ENCODE data around the gene AGFG1.

Gene AGFG1

GRCh38 chr2:227462462-227462951 is 9.4 kb upstream of the AGFG1 start:
- no peak for DNase-seq

GRCh38 chr2:227462972-227463931 is 8.7 kb upstream of the AGFG1 start:
- DNase-seq: no peak

DNA sequence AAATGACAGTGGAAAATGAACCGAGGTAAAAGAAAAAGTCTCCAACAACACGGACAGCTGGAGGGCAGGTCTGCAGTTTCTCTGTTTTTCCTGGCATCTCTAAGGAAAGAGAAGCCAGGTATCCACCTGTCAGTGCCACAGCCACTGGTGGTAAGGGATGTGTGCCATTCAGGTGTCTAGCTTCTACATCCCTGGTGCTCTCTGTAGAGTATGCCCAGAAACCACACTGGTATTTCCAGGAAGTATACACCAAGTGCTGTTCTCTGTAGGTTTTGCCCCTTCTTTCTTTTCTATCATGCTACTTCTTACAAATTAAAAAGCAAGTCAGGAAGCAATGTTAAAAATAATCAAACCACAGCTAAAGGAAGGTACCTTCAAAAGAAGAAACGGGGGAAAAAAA is 7.6 kb upstream of the AGFG1 start:
- peak; percentile 43 to 76 for DNase-seq

DNA sequence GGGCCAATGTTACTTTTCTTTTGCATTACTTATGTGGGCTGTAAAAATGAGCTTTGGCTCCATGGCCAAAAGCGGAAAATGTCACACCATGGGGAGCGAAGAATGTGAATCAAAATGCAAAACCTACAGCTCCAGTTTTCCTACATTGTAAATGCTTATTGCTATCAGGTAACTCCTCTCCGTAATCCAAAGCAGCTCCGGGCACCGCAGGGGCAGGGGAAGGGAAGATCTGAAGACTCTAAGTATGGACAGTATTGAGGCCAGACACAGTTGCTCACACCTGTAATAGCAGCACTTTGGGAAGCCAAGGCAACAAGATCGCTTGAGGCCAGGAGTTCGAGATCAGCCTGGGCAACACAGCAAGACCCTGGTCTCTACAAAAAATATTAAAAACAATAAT is 7.1 kb upstream of the AGFG1 start:
- DNase-seq: no peak

DNA sequence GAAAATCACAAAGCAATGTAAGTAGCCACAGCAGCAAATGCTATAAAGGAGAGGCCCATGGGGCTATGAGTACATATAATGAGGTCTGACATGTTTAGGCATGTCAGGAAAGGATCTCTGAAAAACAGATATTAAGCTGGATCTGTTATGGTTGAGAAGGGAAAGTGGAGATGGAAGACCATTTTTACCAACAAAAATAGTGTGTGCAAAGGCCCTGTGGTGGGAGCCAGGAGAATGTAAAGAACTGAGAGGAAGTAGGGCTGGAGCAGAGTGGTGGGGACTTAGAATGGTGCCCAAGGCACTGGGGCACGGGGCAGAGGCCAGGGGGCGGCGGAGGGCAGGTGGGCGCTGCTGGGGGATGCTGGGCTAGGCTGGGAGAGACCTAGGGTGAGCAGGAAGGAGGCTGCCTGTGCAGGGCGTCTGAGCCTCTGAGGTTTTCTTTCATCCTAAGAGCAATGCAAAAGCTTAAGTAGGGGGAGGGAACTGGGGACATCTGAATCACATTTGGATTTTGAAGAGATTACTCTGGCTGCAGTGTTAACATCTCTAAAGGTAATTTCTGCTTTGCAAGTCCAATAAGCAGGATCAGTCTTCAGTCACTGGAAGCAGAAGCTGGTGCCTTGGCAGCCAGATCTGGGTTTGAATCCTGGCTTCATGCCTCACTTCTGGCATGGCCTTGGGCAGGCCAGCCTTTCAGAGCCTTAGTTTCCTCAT is 4.9 kb upstream of the AGFG1 start:
- no peak for DNase-seq

DNA sequence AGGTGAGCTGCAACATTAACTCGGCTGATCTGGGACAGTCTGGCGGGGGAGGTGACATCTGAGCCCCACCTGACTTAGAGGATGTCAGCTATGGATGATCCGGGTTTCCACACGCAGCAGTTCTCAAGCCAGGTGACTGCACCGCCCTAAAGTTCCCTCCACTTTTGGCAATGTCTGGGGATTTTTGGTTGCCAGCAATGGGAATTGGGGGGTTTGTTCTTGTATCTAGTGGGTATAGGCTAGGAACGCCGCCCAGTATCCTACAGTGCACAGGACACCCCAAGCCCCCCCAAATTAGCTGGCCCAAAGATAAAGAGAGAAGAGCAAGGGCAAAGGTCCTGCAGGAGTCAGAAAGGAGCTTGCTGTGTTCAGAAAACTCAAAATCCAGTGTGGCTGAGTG is 544 bp upstream of the AGFG1 start:
- DNase-seq: no peak

GRCh38 chr2:227472265-227473121 is 537 bp downstream of the AGFG1 start:
- peak; percentile 31 to 55 for DNase-seq

DNA sequence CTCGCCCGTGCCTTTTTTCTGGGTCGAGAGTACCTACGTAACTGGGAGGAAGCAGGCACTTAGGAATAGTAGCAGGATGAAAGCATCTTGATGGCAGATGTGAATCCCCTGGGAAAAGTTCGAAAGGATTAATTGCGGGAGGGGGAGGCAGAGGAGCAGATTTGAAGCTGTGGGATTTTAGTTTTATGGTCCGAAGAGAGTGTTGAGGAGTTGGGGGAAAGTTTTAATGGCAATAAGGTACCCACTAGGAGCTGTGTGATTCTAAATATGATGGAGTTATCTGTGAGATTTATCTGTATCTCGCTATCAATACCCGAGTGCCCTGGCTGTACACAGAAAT is 1.1 kb downstream of the AGFG1 start:
- DNase-seq: no peak

DNA sequence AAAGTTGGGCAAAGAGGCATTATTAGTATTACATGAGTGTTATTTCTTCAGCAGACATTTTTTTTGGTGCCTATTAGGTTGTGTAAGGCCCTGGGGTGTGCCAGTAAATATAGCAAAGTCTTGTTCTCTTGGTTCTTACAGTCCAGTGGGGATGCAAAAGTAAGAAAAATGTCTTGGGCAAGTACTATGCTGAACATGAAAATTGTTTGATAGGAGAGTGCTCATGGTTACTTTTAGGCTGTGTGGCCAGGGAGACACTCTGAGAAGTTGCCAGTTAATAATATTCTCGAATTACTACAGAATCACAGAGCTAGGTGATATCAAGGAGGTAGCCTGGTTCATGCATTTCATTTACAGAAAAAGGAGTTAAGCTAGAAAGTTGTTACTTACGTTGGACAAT is 1.9 kb downstream of the AGFG1 start:
- no peak for DNase-seq

- DNase-seq: no peak
Measured at GRCh38 chr2:227474410-227474809, 2.5 kb downstream of the AGFG1 start.

GRCh38 chr2:227477291-227477690 is 5.3 kb downstream of the AGFG1 start:
- DNase-seq: no peak

- peak in 1 of 2 donors; percentile 32 for DNase-seq
Measured at GRCh38 chr2:227479865-227480475, 8.0 kb downstream of the AGFG1 start.

DNA sequence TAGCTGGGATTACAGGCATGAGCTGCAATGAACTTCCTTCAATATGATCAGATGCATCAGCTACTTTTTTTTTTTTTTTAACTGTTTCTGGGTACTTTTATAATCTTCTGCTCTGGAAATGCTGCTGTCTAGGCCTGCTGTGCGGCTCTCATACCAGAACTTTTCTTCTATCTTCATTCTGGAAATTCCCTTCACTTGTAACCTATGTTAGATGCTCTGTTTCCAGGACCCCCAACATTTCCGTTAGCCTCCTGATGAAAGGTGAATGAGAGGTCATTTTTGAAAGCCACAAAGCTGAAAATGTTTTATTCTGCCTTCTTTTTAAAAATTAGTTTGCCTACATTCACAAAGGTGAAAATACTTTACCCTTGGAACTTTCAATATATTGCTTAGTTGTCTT is 8.6 kb downstream of the AGFG1 start:
- no peak for DNase-seq

- no peak for DNase-seq
Measured at GRCh38 chr2:227482638-227483340, 10.8 kb downstream of the AGFG1 start.

DNA sequence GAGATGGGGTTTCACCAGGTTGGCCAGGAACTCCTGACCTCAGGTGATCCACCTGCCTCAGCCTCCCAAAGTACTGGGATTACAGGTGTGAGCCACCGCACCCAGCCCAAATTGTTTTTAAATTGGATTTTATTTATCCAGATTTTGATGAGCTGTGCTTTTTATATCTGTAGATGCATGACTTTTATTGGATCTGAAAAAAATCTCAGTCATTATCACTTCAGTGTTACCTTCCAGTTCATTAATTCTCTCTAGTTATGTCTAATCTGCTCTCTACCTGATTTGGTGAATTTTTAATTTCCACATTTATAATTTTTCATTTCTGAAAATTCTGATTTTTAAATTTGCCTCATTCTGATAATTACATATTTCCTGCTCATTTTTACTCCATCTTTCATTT is 13.5 kb downstream of the AGFG1 start:
- DNase-seq: no peak

DNA sequence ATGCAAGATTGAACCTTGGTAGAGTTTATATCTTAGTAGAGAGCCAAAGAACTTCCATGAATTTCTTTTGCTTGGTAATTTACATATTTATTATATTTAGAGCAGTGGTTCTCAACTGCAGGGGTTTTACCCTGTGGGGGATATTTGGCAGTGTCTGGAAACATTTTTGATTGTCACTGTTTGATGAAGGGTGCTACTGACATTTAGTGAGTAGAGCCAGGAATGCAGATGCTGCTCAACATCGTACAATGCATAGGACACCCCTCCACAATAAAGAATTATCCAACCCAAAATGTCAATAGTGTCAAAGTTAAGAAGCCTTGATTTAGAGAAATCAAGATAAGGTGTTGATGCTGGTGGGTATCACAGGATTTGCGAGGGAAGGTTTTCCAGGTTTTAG is 14.7 kb downstream of the AGFG1 start:
- no peak for DNase-seq

GRCh38 chr2:227488045-227488444 is 16.1 kb downstream of the AGFG1 start:
- DNase-seq: no peak

DNA sequence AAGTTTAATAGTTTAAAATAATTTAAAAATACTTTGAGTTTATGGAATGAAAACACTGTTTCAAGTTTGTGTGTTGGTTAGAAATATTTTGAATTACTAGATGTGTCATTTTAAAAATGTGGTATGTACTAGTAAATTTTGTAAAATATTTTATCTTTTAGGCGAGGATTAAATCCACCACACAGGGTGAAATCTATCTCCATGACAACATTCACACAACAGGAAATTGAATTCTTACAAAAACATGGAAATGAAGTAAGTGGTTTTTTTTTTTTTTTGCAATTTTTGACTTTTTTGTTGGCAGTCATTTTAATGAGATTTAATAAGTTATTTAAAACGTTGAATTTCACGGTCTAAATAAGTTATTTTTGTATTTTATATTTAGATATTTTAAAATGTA is 19.4 kb downstream of the AGFG1 start:
- no peak for DNase-seq

- DNase-seq: no peak
Measured at GRCh38 chr2:227493524-227493923, 21.6 kb downstream of the AGFG1 start.

DNA sequence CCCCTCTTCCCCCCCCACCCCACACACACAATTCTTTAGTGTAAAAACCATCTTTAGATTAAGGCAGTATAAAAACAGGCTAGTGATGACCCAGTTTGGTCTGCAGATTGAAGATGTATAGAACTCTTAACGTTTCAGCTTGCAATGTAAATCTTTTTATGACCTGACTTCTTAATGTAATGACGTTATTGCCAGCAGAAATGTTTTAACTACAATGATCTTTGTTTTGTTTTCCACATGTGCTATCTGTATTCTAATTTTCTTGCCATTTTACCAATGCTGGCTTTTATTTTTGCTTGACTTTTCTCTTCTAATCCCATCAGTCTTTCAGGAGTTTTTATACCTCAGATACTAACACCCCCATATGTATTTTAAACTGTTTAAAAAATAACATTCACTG is 25.2 kb downstream of the AGFG1 start:
- no peak for DNase-seq

- no peak for DNase-seq
Measured at GRCh38 chr2:227499627-227500300, 27.8 kb downstream of the AGFG1 start.

DNA sequence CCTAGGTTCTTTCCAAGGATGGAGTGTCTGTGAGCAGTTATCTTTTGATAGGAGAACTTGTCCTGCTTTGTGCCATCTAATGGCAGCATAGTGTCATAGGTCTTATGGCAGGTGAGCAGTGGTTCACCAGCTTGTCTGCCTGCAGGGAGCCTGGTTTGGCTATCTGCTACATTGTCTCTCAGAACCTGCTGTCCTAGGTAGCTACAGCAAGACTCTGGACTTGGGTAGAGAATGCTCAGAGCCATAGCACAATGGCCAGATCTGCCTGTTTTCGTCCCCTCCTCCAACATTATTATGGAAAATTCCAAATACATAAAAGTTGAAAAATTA is 28.3 kb downstream of the AGFG1 start:
- DNase-seq: no peak

All from CD4-positive, alpha-beta T cell treated with Interferon alpha-2 for 1 hour (primary cell).